ENCODE data around the gene ATF2.

The ATF2 gene

DNA sequence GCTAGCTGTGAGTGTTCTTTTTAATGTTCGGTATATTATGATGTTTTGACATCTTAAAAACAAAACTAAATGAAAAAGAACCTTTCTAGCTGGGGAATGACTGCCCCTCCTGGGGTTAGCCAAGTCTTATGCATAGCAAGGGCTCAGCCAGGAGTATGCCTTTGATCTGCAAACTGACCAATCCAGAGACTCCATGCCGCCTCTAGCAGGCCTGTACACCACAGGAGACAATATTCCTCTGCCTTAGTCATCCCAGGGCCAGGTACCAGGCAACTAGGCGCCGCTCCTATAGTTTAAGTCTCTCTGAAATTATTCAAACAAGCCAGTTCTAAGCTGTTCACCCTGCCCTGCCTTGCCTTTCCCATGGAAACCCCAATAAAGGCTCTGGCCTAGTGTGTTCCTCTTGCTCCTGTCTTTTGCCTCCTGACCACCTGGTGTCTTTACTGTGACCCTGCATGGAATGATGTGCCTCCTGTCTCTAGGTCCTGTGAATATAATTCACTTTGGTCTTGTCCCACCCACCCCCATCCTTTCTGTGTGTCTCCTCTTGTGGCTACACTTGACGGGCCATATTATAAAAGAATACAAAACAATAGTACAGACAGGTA is 110.8 kb downstream of the ATF2 start:
- no peak for DNase-seq (ENCODE audit: low spot score)
- no peak overlapping the region for H4K8ac ChIP-seq (ENCODE audit: low read depth, low read length)
- no peak overlapping the region for H4K91ac ChIP-seq (ENCODE audit: low read depth, low read length, poor library complexity)
- H3K9me3 ChIP-seq (replicated peaks in 1 of 2; ENCODE audit: control insufficient read depth in 2 of 2, insufficient read depth in 1 of 2, low read depth in 1 of 2, low read length in 2 of 2), result no peaks in the 10 kb centered on the region
- H3K9ac ChIP-seq (ENCODE audit: low read depth, low read length, poor library complexity), result no peak overlapping the region
- no peak overlapping the region for H2BK120ac ChIP-seq (ENCODE audit: low read depth, low read length)
- H3K27me3 ChIP-seq (ENCODE audit: control insufficient read depth in 3 of 3, insufficient read depth in 3 of 3, low read depth in 1 of 3, low read length in 3 of 3), result no peaks in the 10 kb centered on the region
- no peak overlapping the region for H3K4me2 ChIP-seq (ENCODE audit: insufficient read depth, low read length, poor library complexity, severe bottlenecking)
- no peak overlapping the region for H2AFZ ChIP-seq (ENCODE audit: low read length)
- no peak overlapping the region for H3K27ac ChIP-seq (replicated peaks; ENCODE audit: low read length)
- H3K79me1 ChIP-seq (ENCODE audit: low read depth, low read length), result no peaks in the 10 kb centered on the region
- H2AK5ac ChIP-seq (ENCODE audit: low read depth, low read length), result no peak overlapping the region
- no peak overlapping the region for H3K4me3 ChIP-seq (ENCODE audit: low read length in 2 of 2)
- H3K4me1 ChIP-seq (ENCODE audit: control insufficient read depth in 2 of 2, insufficient read depth in 1 of 2, low read depth in 1 of 2, low read length in 2 of 2), result no peaks in the 10 kb centered on the region
- peaks cover 0 to 18% of the 10 kb centered on the region in 2 donors for H3K36me3 ChIP-seq (replicated peaks in 1 of 2; ENCODE audit: control insufficient read depth in 2 of 2, insufficient read depth in 2 of 2, low read length in 2 of 2)
- H2BK5ac ChIP-seq (ENCODE audit: low read length), result no peak overlapping the region
- no peak overlapping the region for H2BK15ac ChIP-seq (ENCODE audit: low read length)
- H3K4ac ChIP-seq (ENCODE audit: low read length), result no peak overlapping the region
- no peak overlapping the region for H2BK12ac ChIP-seq (ENCODE audit: low read length)
- H3K14ac ChIP-seq (ENCODE audit: low read length), result no peak overlapping the region
- H3K23ac ChIP-seq (ENCODE audit: low read depth, low read length, poor library complexity), result no peak overlapping the region
- no CpG with 5 or more reads among the region's 5 CpGs for WGBS, 2 donors (ENCODE audit: extremely low coverage in 2 of 2, insufficient read length in 2 of 2, insufficient replicate concordance in 1 of 2)
- H3K18ac ChIP-seq (ENCODE audit: low read length), result no peak overlapping the region

DNA sequence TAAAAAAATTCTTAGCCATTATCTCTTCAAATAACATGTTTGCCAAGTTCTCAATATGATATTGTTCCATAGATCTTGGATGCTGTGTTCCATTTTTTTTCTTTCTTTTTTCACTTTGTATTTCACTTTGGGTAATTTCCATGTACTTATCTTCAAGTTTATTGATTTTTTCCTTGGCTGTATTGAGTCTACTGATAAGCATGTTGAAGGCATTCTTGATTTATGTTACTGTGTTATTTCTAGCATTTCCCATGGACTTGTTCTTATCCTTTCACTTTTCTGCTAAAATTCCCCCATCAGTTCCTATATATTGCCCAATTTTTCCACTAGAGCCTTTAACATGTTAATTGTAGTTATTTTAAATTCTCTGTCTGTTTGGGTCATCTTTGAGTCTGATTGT is 112.0 kb downstream of the ATF2 start:
- Histone ChIP-seq H4K91ac (ENCODE audit: low read depth, low read length, poor library complexity) (no peak overlapping the region), H3K4me2 (ENCODE audit: insufficient read depth, low read length, poor library complexity, severe bottlenecking) (no peak overlapping the region), H3K18ac (ENCODE audit: low read length) (no peak overlapping the region)

DNA sequence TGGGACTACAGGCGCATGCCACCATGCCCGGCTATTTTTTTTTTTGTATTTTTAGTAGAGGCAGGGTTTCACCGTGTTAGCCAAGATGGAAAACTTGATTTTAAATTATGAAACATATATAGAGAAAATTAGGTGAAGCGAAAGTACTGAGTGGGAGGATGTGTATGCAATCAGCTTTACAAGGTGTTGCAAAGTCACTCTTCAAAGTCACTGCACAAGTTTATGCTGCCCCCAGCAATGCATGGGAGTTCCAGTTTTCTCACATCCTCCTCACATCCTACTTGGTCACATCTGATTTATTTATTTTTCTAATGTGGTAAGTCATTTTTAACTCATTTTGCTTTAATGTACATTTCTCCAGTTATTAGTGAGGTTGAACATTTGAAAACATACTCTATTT is 113.7 kb downstream of the ATF2 start:
- H2BK120ac ChIP-seq (ENCODE audit: low read depth, low read length), result no peak overlapping the region
- H4K8ac ChIP-seq (ENCODE audit: low read depth, low read length), result no peak overlapping the region
- no peak overlapping the region for H4K91ac ChIP-seq (ENCODE audit: low read depth, low read length, poor library complexity)
- H3K4me1 ChIP-seq (ENCODE audit: control insufficient read depth in 2 of 2, insufficient read depth in 1 of 2, low read depth in 1 of 2, low read length in 2 of 2), result no peaks in the 10 kb centered on the region
- H3K14ac ChIP-seq (ENCODE audit: low read length), result no peak overlapping the region
- no peak overlapping the region for H3K23ac ChIP-seq (ENCODE audit: low read depth, low read length, poor library complexity)
- H3K9me3 ChIP-seq (replicated peaks in 1 of 2; ENCODE audit: control insufficient read depth in 2 of 2, insufficient read depth in 1 of 2, low read depth in 1 of 2, low read length in 2 of 2), result peaks cover 0 to under 1% of the 10 kb centered on the region in 2 donors
- no peak overlapping the region for H3K4me3 ChIP-seq (ENCODE audit: low read length in 2 of 2)
- no peak overlapping the region for H3K27ac ChIP-seq (replicated peaks; ENCODE audit: low read length)
- no peak overlapping the region for H2BK12ac ChIP-seq (ENCODE audit: low read length)
- DNase-seq (ENCODE audit: low spot score), result no peak
- no peaks in the 10 kb centered on the region for H3K79me1 ChIP-seq (ENCODE audit: low read depth, low read length)
- H3K27me3 ChIP-seq (ENCODE audit: control insufficient read depth in 3 of 3, insufficient read depth in 3 of 3, low read depth in 1 of 3, low read length in 3 of 3), result no peaks in the 10 kb centered on the region
- no peak overlapping the region for H2AK5ac ChIP-seq (ENCODE audit: low read depth, low read length)
- no peak overlapping the region for H2BK15ac ChIP-seq (ENCODE audit: low read length)
- no peak overlapping the region for H3K9ac ChIP-seq (ENCODE audit: low read depth, low read length, poor library complexity)
- no peak overlapping the region for H3K4ac ChIP-seq (ENCODE audit: low read length)
- no peak overlapping the region for H3K18ac ChIP-seq (ENCODE audit: low read length)
- H2BK5ac ChIP-seq (ENCODE audit: low read length), result no peak overlapping the region
- H3K36me3 ChIP-seq (replicated peaks in 1 of 2; ENCODE audit: control insufficient read depth in 2 of 2, insufficient read depth in 2 of 2, low read length in 2 of 2), result peaks cover 0 to 9% of the 10 kb centered on the region in 2 donors
- H3K4me2 ChIP-seq (ENCODE audit: insufficient read depth, low read length, poor library complexity, severe bottlenecking), result no peak overlapping the region
- WGBS, 2 donors (ENCODE audit: extremely low coverage in 2 of 2, insufficient read length in 2 of 2, insufficient replicate concordance in 1 of 2), result no CpG with 5 or more reads among the region's 4 CpGs
- H2AFZ ChIP-seq (ENCODE audit: low read length), result no peak overlapping the region

More for the DNA sequence above, 112.0 kb downstream of the ATF2 start:
- H3K36me3 ChIP-seq (replicated peaks in 1 of 2; ENCODE audit: control insufficient read depth in 2 of 2, insufficient read depth in 2 of 2, low read length in 2 of 2), result peaks cover 0 to 16% of the 10 kb centered on the region in 2 donors
- H2BK120ac ChIP-seq (ENCODE audit: low read depth, low read length), result no peak overlapping the region
- DNase-seq (ENCODE audit: low spot score), result no peak
- H3K9me3 ChIP-seq (replicated peaks in 1 of 2; ENCODE audit: control insufficient read depth in 2 of 2, insufficient read depth in 1 of 2, low read depth in 1 of 2, low read length in 2 of 2), result no peaks in the 10 kb centered on the region
- H3K23ac ChIP-seq (ENCODE audit: low read depth, low read length, poor library complexity), result no peak overlapping the region
- no peaks in the 10 kb centered on the region for H3K4me1 ChIP-seq (ENCODE audit: control insufficient read depth in 2 of 2, insufficient read depth in 1 of 2, low read depth in 1 of 2, low read length in 2 of 2)
- H3K79me1 ChIP-seq (ENCODE audit: low read depth, low read length), result no peaks in the 10 kb centered on the region
- no peak overlapping the region for H3K9ac ChIP-seq (ENCODE audit: low read depth, low read length, poor library complexity)
- H3K4me3 ChIP-seq (ENCODE audit: low read length in 2 of 2), result no peak overlapping the region
- no peak overlapping the region for H2AFZ ChIP-seq (ENCODE audit: low read length)
- no peak overlapping the region for H3K4ac ChIP-seq (ENCODE audit: low read length)
- H3K27ac ChIP-seq (replicated peaks; ENCODE audit: low read length), result no peak overlapping the region
- no peak overlapping the region for H2AK5ac ChIP-seq (ENCODE audit: low read depth, low read length)
- H4K8ac ChIP-seq (ENCODE audit: low read depth, low read length), result no peak overlapping the region
- no peak overlapping the region for H3K14ac ChIP-seq (ENCODE audit: low read length)
- no peak overlapping the region for H2BK5ac ChIP-seq (ENCODE audit: low read length)
- H2BK15ac ChIP-seq (ENCODE audit: low read length), result no peak overlapping the region
- H3K27me3 ChIP-seq (ENCODE audit: control insufficient read depth in 3 of 3, insufficient read depth in 3 of 3, low read depth in 1 of 3, low read length in 3 of 3), result no peaks in the 10 kb centered on the region
- no peak overlapping the region for H2BK12ac ChIP-seq (ENCODE audit: low read length)

DNA sequence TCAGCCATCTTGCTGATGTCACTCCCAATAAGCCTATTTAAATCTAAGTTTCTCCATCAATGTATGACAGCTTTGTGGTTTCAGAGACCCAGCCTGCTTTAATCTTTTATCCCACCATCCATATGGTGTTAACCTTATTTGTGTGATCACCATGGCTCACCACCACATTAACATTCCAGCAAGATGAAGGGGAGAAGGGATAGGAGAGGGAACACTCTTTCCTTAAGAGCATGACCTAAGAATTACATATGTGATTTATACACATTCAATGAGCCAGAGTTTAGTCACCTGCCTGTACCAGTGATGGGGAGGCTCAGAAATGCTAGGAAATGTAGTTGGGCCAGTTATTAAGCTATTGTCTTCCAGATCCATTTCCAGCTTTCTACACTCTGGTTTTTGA is 118.3 kb downstream of the ATF2 start:
- Histone ChIP-seq H2BK15ac (ENCODE audit: low read length) (no peak overlapping the region), H2BK120ac (ENCODE audit: low read depth, low read length) (no peak overlapping the region), H3K27ac (replicated peaks; ENCODE audit: low read length) (no peak overlapping the region), H4K8ac (ENCODE audit: low read depth, low read length) (no peak overlapping the region), H2AFZ (ENCODE audit: low read length) (no peak overlapping the region), H2BK5ac (ENCODE audit: low read length) (no peak overlapping the region), H3K9ac (ENCODE audit: low read depth, low read length, poor library complexity) (no peak overlapping the region), H3K23ac (ENCODE audit: low read depth, low read length, poor library complexity) (no peak overlapping the region), H3K4ac (ENCODE audit: low read length) (no peak overlapping the region), H3K9me3 (replicated peaks in 1 of 2; ENCODE audit: control insufficient read depth in 2 of 2, insufficient read depth in 1 of 2, low read depth in 1 of 2, low read length in 2 of 2) (peaks cover 0 to 5% of the 10 kb centered on the region in 2 donors), H2BK12ac (ENCODE audit: low read length) (no peak overlapping the region), H3K27me3 (ENCODE audit: control insufficient read depth in 3 of 3, insufficient read depth in 3 of 3, low read depth in 1 of 3, low read length in 3 of 3) (no peaks in the 10 kb centered on the region), H3K79me1 (ENCODE audit: low read depth, low read length) (no peaks in the 10 kb centered on the region), H3K14ac (ENCODE audit: low read length) (no peak overlapping the region), H3K18ac (ENCODE audit: low read length) (no peak overlapping the region), H2AK5ac (ENCODE audit: low read depth, low read length) (no peak overlapping the region), H3K4me3 (ENCODE audit: low read length in 2 of 2) (no peak overlapping the region), H4K91ac (ENCODE audit: low read depth, low read length, poor library complexity) (no peak overlapping the region), H3K4me1 (ENCODE audit: control insufficient read depth in 2 of 2, insufficient read depth in 1 of 2, low read depth in 1 of 2, low read length in 2 of 2) (no peaks in the 10 kb centered on the region), H3K4me2 (ENCODE audit: insufficient read depth, low read length, poor library complexity, severe bottlenecking) (no peak overlapping the region), H3K36me3 (replicated peaks in 1 of 2; ENCODE audit: control insufficient read depth in 2 of 2, insufficient read depth in 2 of 2, low read length in 2 of 2) (no peaks in the 10 kb centered on the region)
- no peak for DNase-seq (ENCODE audit: low spot score)
